Aortic smooth muscle cell (primary cell): ENCODE results near the gene PVR. TPM values are rescaled to one million over a fixed set of nuclear protein-coding genes. Genes with fewer than 3 reads are reported as not detected.

Experiments
- total RNA-seq: library from RNA; depleted of rRNA; stranded (reverse); fragments of >200 nt; gene quantifications from 2 replicates; pipeline ENCODE4 v1.2.3, GENCODE V29; 2014

The PVR gene, protein sequence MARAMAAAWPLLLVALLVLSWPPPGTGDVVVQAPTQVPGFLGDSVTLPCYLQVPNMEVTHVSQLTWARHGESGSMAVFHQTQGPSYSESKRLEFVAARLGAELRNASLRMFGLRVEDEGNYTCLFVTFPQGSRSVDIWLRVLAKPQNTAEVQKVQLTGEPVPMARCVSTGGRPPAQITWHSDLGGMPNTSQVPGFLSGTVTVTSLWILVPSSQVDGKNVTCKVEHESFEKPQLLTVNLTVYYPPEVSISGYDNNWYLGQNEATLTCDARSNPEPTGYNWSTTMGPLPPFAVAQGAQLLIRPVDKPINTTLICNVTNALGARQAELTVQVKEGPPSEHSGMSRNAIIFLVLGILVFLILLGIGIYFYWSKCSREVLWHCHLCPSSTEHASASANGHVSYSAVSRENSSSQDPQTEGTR
- total RNA-seq = 56.8 and 71.4 TPM in 2 replicates

DNA sequence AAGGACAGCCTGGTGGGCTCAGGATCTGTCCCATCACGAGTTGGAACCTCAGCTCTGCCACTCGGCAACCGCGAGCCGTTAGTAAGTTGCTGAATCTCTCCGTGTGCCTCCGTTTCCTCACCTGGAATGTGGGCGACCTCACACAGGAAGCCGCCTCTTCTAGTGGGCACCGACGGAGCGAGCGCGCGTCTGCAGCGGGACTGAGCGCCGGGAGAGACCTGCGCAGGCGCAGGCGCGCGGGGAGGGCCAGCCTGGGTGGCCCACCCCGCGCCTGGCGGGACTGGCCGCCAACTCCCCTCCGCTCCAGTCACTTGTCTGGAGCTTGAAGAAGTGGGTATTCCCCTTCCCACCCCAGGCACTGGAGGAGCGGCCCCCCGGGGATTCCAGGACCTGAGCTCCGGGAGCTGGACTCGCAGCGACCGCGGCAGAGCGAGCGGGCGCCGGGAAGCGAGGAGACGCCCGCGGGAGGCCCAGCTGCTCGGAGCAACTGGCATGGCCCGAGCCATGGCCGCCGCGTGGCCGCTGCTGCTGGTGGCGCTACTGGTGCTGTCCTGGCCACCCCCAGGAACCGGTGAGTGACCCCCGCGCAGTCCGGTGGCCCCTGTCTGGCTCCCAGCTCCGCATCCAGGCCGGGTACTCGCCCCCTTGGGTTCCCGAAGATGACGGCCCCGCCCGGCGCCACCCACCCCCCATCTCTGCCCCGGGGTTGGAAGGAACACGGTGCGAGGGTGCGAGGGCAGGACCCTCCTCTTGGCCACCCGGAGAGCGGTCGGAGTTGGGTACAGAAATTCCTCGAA lies at the start of gene PVR:
Gene PVR, plus strand, starts transcription at position 306 of the 797 bp plus-strand sequence. Its CDS starts 187 bp downstream, at position 493.

DNA sequence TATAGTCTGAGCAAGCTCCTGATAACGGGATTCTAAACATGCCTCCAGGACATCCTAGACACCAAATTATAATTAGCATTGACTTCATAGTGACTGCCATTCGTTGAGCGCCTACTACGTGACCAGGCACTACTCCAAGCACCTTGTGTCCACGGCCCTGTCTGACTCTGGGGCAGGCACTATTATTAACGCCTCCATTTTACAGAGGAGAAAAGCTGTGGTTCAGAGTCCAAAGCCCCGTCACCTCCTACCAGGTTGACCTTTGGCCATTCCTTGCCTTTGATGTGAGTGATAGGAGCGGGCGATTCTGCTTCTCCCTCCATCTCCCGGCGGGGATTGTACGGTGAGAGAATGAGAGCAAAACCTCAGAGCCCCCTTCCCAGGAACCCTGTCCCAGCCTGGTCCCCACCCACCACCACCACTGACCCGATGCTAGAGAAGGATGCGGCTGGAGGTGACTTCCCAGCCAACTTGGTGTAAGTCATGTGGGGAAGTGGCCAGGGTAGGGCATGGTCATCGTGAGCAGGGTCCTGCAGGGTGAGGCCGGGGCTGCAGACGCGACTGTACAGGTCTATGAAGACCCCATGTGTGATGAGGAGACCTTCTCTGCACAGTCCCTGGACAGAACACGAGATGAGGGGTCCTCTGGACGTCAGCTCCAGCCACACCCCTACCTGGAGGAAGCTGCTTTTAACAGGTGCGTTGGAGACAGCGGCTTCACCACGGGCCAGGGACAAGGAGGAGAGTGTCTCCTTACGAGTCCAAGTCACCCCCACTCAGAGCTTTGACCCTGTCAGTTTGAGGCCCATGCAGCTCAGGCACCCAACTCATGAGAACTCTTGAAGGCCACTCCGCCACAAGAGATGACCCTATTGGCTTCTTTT lies 30.2 kb upstream of the PVR start, which contains the start of gene IGSF23:
Gene IGSF23, plus strand, starts transcription at position 269 of the 884 bp plus-strand sequence. Its CDS starts 83 bp downstream, at position 352.

DNA sequence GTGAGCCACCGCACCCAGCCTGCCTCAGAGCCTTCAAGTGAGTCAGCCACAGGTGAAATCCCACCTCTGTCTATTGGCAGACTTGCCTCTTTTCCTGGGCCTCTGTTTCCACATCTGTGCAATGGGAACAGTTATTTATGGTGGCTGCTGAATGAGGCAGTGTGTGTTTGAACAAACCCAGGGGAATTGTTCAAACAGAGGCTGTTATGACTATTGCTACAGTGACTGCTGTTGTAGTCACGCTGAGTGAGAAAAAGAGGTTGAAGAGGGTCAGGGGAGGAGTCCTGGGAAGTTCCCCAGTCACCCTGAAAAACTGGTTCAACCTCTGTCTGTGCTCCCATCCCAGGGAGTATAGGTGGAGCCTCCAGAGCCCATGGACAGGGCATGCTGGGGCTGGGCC lies 27.7 kb downstream of the PVR start, which contains the start of gene CEACAM19:
Gene CEACAM19, plus strand, starts transcription at position 83 of the 400 bp plus-strand sequence. CDS start 450 bp downstream, outside the sequence.

DNA sequence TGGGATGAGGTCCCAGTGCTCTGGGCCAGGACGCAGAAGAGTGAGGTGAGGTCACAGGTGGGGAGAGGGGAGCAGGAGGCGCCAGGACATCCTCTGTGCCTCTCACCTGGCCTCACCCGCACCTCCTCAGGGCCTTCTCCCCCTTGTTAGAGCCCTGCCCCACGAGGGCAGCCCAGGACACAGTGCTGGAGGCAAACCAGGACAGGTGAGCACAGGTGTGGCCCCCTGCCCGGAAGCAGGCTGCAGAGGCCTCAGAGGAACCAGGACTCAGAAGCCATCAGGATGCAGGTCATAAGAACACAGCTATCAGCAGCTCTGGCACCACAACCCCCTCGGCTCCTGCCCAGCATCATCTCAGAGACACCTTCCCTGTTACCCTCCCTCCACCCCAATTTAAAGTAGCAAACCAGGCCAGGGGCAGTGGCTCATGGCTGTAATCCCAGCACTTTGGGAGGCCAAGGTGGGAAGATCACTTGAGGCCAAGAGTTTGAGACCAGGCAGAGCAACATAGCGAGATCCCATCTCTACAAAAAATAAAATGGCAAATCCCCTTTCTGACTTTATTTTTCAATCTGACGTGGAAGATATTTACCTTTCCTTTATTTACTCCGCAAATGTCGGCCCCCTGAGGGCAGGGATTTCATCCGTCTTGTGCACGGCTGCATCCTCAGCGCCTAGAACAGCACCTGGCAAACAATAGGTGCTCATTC lies 54.9 kb downstream of the PVR start, which contains the start of gene CEACAM16:
Gene CEACAM16, plus strand, starts transcription at position 660 of the 710 bp plus-strand sequence. CDS start 2,306 bp downstream, outside the sequence.

Other genes with a start within 250 kb of the PVR start
- gene ZNF285, start 242.3 kb upstream of the PVR start, total RNA-seq = 2.4 and 4.0 TPM in 2 replicates
- 11.9 and 12.2 TPM in 2 replicates for gene ZNF229, start 195.4 kb upstream of the PVR start, total RNA-seq
- gene ZNF180, start 143.4 kb upstream of the PVR start, total RNA-seq = 7.0 and 7.4 TPM in 2 replicates
- gene CEACAM20, start 114.2 kb upstream of the PVR start, total RNA-seq = not detected in 2 replicates
- not detected in 2 replicates for gene IGSF23, start 30.3 kb upstream of the PVR start, total RNA-seq
- 1.8 and 4.9 TPM in 2 replicates for gene CEACAM19, start 27.6 kb downstream of the PVR start, total RNA-seq
- not detected in 2 replicates for gene CEACAM16, start 55.2 kb downstream of the PVR start, total RNA-seq
- gene BCL3, start 104.8 kb downstream of the PVR start, total RNA-seq = 8.2 and 11.6 TPM in 2 replicates
- not detected in 2 replicates for gene CBLC, start 134.0 kb downstream of the PVR start, total RNA-seq
- gene BCAM, start 165.2 kb downstream of the PVR start, total RNA-seq = 7.3 and 30.0 TPM in 2 replicates
- 51.3 and 58.1 TPM in 2 replicates for gene NECTIN2, start 202.4 kb downstream of the PVR start, total RNA-seq
- gene TOMM40, start 247.3 kb downstream of the PVR start, total RNA-seq = 24.0 and 42.1 TPM in 2 replicates